Measurements from ENCODE around the gene EDC4.
A peak's percentile ranks its signal among the peaks of the same experiment; 100 is the strongest.

EDC4 gene

DNA sequence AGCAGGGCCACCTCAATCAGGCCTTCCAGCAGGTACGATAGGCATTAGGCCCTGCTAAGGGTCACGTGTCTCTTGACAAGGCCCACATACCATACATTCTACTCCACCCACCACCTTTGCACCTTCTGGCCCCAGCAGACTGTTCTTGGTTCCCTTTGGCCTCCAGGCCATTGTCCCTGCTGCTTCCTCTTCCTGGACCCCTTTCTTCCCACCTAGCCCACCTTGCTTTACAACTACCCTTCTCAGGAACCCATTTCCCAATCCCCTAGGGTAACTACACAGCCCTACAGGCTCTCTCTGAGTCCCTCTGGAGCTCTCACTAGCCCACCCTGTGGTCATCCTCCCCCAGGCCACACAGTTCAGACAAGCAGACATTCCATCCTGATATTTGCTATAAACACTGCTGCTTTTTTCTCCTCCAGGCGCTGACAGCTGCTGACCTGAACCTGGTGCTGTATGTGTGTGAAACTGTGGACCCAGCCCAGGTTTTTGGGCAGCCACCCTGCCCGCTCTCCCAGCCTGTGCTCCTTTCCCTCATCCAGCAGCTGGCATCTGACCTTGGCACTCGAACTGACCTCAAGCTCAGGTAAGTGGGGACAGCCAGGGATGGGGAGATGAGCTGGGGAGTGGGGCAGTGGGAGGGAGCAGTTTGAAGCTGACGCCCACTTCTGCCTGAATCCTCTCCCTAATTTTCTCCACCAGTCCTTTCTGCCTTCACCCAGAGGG is 10.5 kb downstream of the EDC4 start:
- no peak overlapping the region for H3K4me3 ChIP-seq (replicated peaks in 1 of 2; ENCODE audit: low read depth in 2 of 2, low read length in 2 of 2)
- DNase-seq (ENCODE audit: low read depth in 2 of 2) = no peak
- TF ChIP-seq, protein P1, sequence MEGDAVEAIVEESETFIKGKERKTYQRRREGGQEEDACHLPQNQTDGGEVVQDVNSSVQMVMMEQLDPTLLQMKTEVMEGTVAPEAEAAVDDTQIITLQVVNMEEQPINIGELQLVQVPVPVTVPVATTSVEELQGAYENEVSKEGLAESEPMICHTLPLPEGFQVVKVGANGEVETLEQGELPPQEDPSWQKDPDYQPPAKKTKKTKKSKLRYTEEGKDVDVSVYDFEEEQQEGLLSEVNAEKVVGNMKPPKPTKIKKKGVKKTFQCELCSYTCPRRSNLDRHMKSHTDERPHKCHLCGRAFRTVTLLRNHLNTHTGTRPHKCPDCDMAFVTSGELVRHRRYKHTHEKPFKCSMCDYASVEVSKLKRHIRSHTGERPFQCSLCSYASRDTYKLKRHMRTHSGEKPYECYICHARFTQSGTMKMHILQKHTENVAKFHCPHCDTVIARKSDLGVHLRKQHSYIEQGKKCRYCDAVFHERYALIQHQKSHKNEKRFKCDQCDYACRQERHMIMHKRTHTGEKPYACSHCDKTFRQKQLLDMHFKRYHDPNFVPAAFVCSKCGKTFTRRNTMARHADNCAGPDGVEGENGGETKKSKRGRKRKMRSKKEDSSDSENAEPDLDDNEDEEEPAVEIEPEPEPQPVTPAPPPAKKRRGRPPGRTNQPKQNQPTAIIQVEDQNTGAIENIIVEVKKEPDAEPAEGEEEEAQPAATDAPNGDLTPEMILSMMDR (IDR thresholded peaks at IDR 0.05; ENCODE audit: low read depth, low read length) = no peak

DNA sequence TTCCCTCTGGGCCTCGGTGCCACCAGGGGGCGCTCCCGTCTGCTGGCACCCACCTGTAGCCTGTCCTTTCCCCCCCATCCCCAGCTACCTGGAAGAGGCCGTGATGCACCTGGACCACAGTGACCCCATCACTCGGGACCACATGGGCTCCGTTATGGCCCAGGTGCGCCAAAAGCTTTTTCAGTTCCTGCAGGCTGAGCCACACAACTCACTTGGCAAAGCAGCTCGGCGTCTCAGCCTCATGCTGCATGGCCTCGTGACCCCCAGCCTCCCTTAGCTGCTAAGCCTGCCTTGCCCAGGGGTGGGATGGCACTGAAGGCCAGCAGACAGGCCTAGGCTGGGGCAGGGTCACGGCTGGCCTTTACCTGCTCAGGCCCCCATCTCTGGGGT is 11.0 kb downstream of the EDC4 start:
- peak; percentile 57 to 65 for DNase-seq (ENCODE audit: low read depth in 2 of 2)
- H3K4me3 ChIP-seq (replicated peaks in 1 of 2; ENCODE audit: low read depth in 2 of 2, low read length in 2 of 2) = no peak overlapping the region
- TF ChIP-seq, protein P1 (IDR thresholded peaks at IDR 0.05; ENCODE audit: low read depth, low read length) = peak; percentile 94

DNA sequence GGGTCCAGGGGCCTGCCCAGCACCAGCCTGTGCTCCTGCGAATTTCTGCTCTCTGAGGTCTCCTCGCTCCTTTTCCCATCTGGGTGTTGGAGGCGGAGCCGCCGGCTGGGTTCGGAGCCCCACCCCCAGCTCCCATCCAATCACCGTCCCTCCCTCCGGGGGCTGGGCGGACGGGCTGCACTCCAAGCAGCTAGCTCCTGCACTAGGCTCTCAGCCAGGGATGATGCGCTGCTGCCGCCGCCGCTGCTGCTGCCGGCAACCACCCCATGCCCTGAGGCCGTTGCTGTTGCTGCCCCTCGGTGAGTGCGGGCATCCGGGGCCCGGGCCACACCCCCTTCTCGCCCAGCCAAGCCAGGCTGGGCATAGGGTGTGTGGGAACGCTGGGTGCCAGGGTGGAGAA is 11.8 kb downstream of the EDC4 start, which contains the start of gene NRN1L:
TSS of gene NRN1L (plus strand) at position 202 of the 400 bp plus-strand sequence. CDS start at position 221, 19 bp downstream.
- DNase-seq (ENCODE audit: low read depth in 2 of 2) = peak; percentile 91 to 93
- H3K4me3 ChIP-seq (replicated peaks in 1 of 2; ENCODE audit: low read depth in 2 of 2, low read length in 2 of 2) = no peak within 1 kb of the TSS
- TF ChIP-seq, protein P1 (IDR thresholded peaks at IDR 0.05; ENCODE audit: low read depth, low read length) = no peak

DNA sequence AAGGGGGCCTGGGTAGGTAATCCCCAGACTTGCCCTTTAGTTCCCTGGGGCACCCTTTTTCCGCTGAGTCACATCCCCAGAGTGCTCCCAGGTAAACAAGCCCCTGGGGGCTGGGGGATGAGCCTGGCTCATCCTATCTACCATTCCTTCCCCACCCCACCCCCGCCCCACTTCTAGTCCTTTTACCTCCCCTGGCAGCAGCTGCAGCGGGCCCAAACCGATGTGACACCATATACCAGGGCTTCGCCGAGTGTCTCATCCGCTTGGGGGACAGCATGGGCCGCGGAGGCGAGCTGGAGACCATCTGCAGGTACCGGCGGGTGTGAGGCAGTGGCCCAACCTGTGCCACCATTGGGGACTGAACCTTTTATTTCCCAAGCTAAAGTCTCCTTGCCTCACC is 12.7 kb downstream of the EDC4 start:
- H3K4me3 ChIP-seq (replicated peaks in 1 of 2; ENCODE audit: low read depth in 2 of 2, low read length in 2 of 2) = no peak overlapping the region
- TF ChIP-seq, protein P1 (IDR thresholded peaks at IDR 0.05; ENCODE audit: low read depth, low read length) = no peak
- no peak for DNase-seq (ENCODE audit: low read depth in 2 of 2)

DNA sequence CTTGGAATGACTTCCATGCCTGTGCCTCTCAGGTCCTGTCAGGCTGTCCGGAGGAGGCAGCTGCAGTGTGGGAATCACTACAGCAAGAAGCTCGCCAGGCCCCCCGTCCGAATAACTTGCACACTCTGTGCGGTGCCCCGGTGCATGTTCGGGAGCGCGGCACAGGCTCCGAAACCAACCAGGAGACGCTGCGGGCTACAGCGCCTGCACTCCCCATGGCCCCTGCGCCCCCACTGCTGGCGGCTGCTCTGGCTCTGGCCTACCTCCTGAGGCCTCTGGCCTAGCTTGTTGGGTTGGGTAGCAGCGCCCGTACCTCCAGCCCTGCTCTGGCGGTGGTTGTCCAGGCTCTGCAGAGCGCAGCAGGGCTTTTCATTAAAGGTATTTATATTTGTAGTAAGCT is 13.1 kb downstream of the EDC4 start:
- TF ChIP-seq, protein P1 (IDR thresholded peaks at IDR 0.05; ENCODE audit: low read depth, low read length) = no peak
- H3K4me3 ChIP-seq (replicated peaks in 1 of 2; ENCODE audit: low read depth in 2 of 2, low read length in 2 of 2) = no peak overlapping the region
- DNase-seq (ENCODE audit: low read depth in 2 of 2) = no peak

DNA sequence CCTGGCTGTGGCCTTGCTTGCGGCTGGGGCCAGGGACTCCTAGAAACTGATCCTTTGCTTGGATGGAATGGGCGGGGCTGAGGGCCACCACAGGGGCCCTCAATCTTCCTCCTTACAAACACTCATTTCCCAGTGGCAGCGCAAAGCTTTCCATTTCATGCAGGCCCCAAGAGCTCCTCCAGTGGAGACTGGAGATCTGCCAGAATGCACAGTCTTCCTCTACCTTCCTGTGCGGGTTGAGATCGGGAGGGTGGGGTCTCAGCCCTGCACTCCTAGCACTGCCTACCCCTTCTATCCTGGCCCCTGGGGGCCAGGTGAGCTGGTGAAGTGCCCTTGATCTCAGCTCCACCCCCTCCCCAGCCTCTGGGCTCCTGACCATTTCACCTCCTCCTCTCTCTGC is 13.5 kb downstream of the EDC4 start:
- TF ChIP-seq, protein P1 (IDR thresholded peaks at IDR 0.05; ENCODE audit: low read depth, low read length) = no peak
- H3K4me3 ChIP-seq (replicated peaks in 1 of 2; ENCODE audit: low read depth in 2 of 2, low read length in 2 of 2) = no peak overlapping the region
- DNase-seq (ENCODE audit: low read depth in 2 of 2) = no peak

DNA sequence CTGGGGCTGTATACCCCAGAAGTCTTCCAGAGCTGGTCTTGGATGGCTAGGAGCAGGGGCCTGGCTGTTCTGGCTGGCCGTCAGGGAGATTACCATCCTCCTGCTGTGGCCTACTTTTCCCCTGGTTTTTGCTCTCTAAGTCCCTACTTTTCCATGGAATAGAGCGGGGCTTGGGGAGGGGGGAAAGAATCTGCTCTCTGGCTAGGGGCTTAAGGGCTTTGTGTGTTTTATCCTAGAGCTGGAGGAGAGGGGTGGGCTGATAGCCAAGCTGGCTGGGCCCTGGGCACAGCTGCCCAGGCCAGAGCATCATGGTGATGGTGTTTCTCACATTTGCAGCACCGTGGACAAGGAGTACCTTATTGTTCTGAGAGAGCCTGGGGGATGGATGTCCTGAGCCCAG is 15.5 kb downstream of the EDC4 start:
- no peak overlapping the region for H3K4me3 ChIP-seq (replicated peaks in 1 of 2; ENCODE audit: low read depth in 2 of 2, low read length in 2 of 2)
- TF ChIP-seq, protein P1 (IDR thresholded peaks at IDR 0.05; ENCODE audit: low read depth, low read length) = no peak
- no peak for DNase-seq (ENCODE audit: low read depth in 2 of 2)

Measured in cardiac fibroblast (primary cell).